B cell (primary cell): ENCODE data around the gene FBXO41. TPM values are rescaled to one million over a fixed set of nuclear protein-coding genes. Genes with fewer than 3 reads are reported as not detected.

ENCODE experiments used
- ATAC-seq: fragments of 200-7000 bp; cut with Tn5 transposase; one replicate; pipeline ENCODE4 v1.10.0; 2021; ENCODE audit warnings: low read depth, mild to moderate bottlenecking, moderate number of reproducible peaks, moderate library complexity
- CTCF ChIA-PET: fragments of 350-600 bp; sonication (Branson Sonifier 250); formaldehyde crosslinking; loops from one replicate; lab custom pipeline; 2021; ENCODE audit warnings: antibody characterized with exemption, inconsistent platforms; lab: Charles Lee
- POLR2A ChIA-PET: fragments of 350-600 bp; sonication (Branson Sonifier 250); formaldehyde crosslinking; loops from one replicate; lab custom pipeline; 2021; ENCODE audit warnings: antibody characterized with exemption; lab: Charles Lee
- DNase-seq: peaks from one replicate; pipeline ENCODE4 v3.0.0; 2013
- H2AFZ ChIP-seq: 2 replicates; pipeline ENCODE4 v1.6.1; 2012; ENCODE audit warnings: mild to moderate bottlenecking, low read depth, low read length; ENCODE audit not compliant: insufficient read depth, poor library complexity, severe bottlenecking
- H3K27ac ChIP-seq, 2 donors: 1 replicate in 1 of 2; 2 replicates in 1 of 2; pipeline ENCODE4 v1.5.1; 2012 to 2013; ENCODE audit warnings: low read length in 2 of 2, mild to moderate bottlenecking in 2 of 2, moderate library complexity in 1 of 2
- H3K27me3 ChIP-seq, 4 experiments: fragments of 200-600 bp in 1 of 4; sonication (generic) in 1 of 4; replicated peaks in 1 of 4; 1 replicate in 2 of 4; 2 replicates in 2 of 4; pipeline versions ENCODE4 v1.6.1 to v1.7.0; 2013 to 2016; ENCODE audit warnings: low read length in 3 of 4, mild to moderate bottlenecking in 2 of 4, mixed read lengths in 1 of 4, moderate library complexity in 1 of 4; ENCODE audit not compliant: insufficient read depth in 4 of 4, control insufficient read depth in 3 of 4; ENCODE audit errors: control extremely low read depth in 1 of 4
- H3K36me3 ChIP-seq, 2 experiments: replicated peaks in 1 of 2; 1 replicate in 1 of 2; 2 replicates in 1 of 2; pipeline versions ENCODE4 v1.6.1 to v1.7.1; 2013; ENCODE audit warnings: low read length in 1 of 2; ENCODE audit not compliant: insufficient read depth in 2 of 2, control insufficient read depth in 1 of 2; ENCODE audit errors: control extremely low read depth in 1 of 2, extremely low read depth in 1 of 2
- H3K4me1 ChIP-seq, 2 donors: fragments of 200-600 bp in 1 of 2; sonication (generic) in 1 of 2; 1 replicate in 1 of 2; 2 replicates in 1 of 2; pipeline versions ENCODE4 v1.5.1 to v1.6.1; 2013 to 2017; ENCODE audit warnings: low read length in 2 of 2; ENCODE audit not compliant: control insufficient read depth in 2 of 2, insufficient read depth in 2 of 2
- H3K4me2 ChIP-seq: replicated peaks from 2 replicates; pipeline ENCODE3; 2012; ENCODE audit warnings: mild to moderate bottlenecking, low read depth, low read length; ENCODE audit not compliant: poor library complexity, severe bottlenecking
- H3K4me3 ChIP-seq, 5 experiments: fragments of 200-600 bp in 1 of 5; sonication (generic) in 1 of 5; 1 replicate in 3 of 5; 2 replicates in 2 of 5; pipeline versions ENCODE4 v1.5.1 to v1.7.0; 2011 to 2016; ENCODE audit warnings: low read length in 4 of 5, mild to moderate bottlenecking in 4 of 5, low read depth in 2 of 5, control low read depth in 1 of 5, moderate library complexity in 1 of 5; ENCODE audit not compliant: insufficient read depth in 1 of 5; ENCODE audit errors: control extremely low read depth in 1 of 5, extremely low read depth in 1 of 5
- H3K79me2 ChIP-seq: fragments of 200-600 bp; sonication (generic); one replicate; pipeline ENCODE4 v1.6.0; 2016; ENCODE audit warnings: low read length; ENCODE audit not compliant: control insufficient read depth, insufficient read depth
- H3K9ac ChIP-seq: fragments of 200-600 bp; sonication (generic); 2 replicates; pipeline ENCODE4 v1.6.1; 2017; ENCODE audit warnings: mild to moderate bottlenecking, low read length, moderate library complexity
- H3K9me3 ChIP-seq, 3 donors: one replicate each; pipeline versions ENCODE4 v1.6.1 to v1.7.1; 2013; ENCODE audit warnings: low read length in 2 of 3; ENCODE audit not compliant: control insufficient read depth in 2 of 3, insufficient read depth in 1 of 3; ENCODE audit errors: control extremely low read depth in 1 of 3
- H4K20me1 ChIP-seq: 2 replicates; pipeline ENCODE4 v1.6.0; 2012; ENCODE audit warnings: mild to moderate bottlenecking, low read length; ENCODE audit not compliant: insufficient read depth, control insufficient read depth, poor library complexity, severe bottlenecking
- H3K27ac Mint-ChIP-seq: one replicate; pipeline ENCODE4 v1.8.0; 2021; ENCODE audit warnings: mixed read lengths
- H3K27me3 Mint-ChIP-seq: one replicate; pipeline ENCODE4 v1.8.0; 2021; ENCODE audit warnings: mixed read lengths
- H3K4me1 Mint-ChIP-seq: one replicate; pipeline ENCODE4 v1.8.0; 2021; ENCODE audit warnings: mixed read lengths
- H3K4me3 Mint-ChIP-seq: one replicate; pipeline ENCODE4 v1.8.0; 2021; ENCODE audit warnings: mixed read lengths
- H3K9me3 Mint-ChIP-seq: one replicate; pipeline ENCODE4 v1.8.0; 2022; ENCODE audit warnings: mixed read lengths; ENCODE audit not compliant: insufficient read depth
- CTCF ChIP-seq: fragments of 200-600 bp; IDR thresholded peaks from one replicate; pipeline ENCODE4 v1.8.0; 2022; ENCODE audit warnings: antibody characterized with exemption, mild to moderate bottlenecking
- EZH2 ChIP-seq: IDR thresholded peaks from 2 replicates; pipeline ENCODE4 v1.6.1; 2012; ENCODE audit warnings: borderline replicate concordance, low read depth, mild to moderate bottlenecking, moderate library complexity, low read length; ENCODE audit not compliant: insufficient read depth, poor library complexity, severe bottlenecking
- WGBS: methylation state at CpG from one replicate; pipeline ENCODE4 v1.1.5; 2013; ENCODE audit warnings: missing lambda C conversion rate; ENCODE audit not compliant: insufficient coverage; 5-methylcytosine and 5-hydroxymethylcytosine counted together
- intact Hi-C: fragments of 100-400 bp; cut with micrococcal nuclease; formaldehyde crosslinking; loops from one replicate; pipeline ENCODE4 v1.10.0; 2022
- polyA plus RNA-seq: library from polyadenylated mRNA; depleted of rRNA; stranded (reverse); fragments of >200 nt; gene quantifications from 2 replicates; pipeline ENCODE4 v1.2.3, GENCODE V29; 2012
- total RNA-seq, 2 donors: library from RNA; stranded (reverse); fragments of 120-200 nt in 1 of 2; gene quantifications; 1 replicate in 1 of 2; 2 replicates in 1 of 2; pipeline versions ENCODE4 v1.2.3 to v1.2.4, GENCODE V29; 2013 to 2022

FBXO41 gene
- total and polyA plus RNA-seq, 2 donors (not counting 1 experiment from before 2014, with no cell fraction given): 25.2 to 29.6 TPM

GRCh38 chr2:73233932-73234832, 50.1 kb downstream of the FBXO41 start, which contains the start of gene CCT7:
Gene CCT7, plus strand, starts transcription at chr2:73234308. Its CDS starts 71 bp downstream, at chr2:73234379.
- H3K4me1 Mint-ChIP-seq: peaks cover 40% of the 10 kb centered on the region
- POLR2A ChIA-PET: interaction anchor here (0.6 to 2.2 kb wide), 9 partner anchors 16 to 1221 kb away, joined by 3 to 20 read pairs (median 9); partner anchors contain the start of genes ALMS1, FBXO41, INO80B and SFXN5
- H2AFZ ChIP-seq: peak within 1 kb of the TSS; percentile 99
- H3K4me1 ChIP-seq: peaks cover 18 to 20% of the 10 kb centered on the region in 2 donors
- peak within 1 kb of the TSS; percentile 87 to 90 for H3K27ac ChIP-seq
- H3K4me3 Mint-ChIP-seq: peak within 1 kb of the TSS; percentile 99
- no peaks in the 10 kb centered on the region for H3K27me3 Mint-ChIP-seq
- H3K9me3 ChIP-seq: no peaks in the 10 kb centered on the region
- DNase-seq (peak; percentile 94), ATAC-seq (peak; percentile 64)
- peak within 1 kb of the TSS; percentile 99 for H3K4me2 ChIP-seq
- peak within 1 kb of the TSS; percentile 89 to 99 (median 94) for H3K4me3 ChIP-seq
- WGBS: under 1% methylated on average over 53 of the region's 69 CpGs
- H4K20me1 ChIP-seq: peaks cover 31% of the 10 kb centered on the region
- peaks cover 6 to 9% of the 10 kb centered on the region in 2 experiments for H3K36me3 ChIP-seq
- TF ChIP-seq CTCF: no peak
- TF ChIP-seq EZH2: no peak
- CTCF ChIA-PET: interaction anchor here (0.6 to 3.2 kb wide), 9 partner anchors 11 to 240 kb away, joined by 3 to 24 read pairs (median 4); partner anchors contain the start of gene FBXO41
- H3K79me2 ChIP-seq: peaks cover 42% of the 10 kb centered on the region
- intact Hi-C loops: loop anchor here (1.0 to 5.0 kb wide), 9 partner anchors 20 to 1723 kb away; partner anchors contain the start of genes ALMS1, AUP1, DQX1 and FBXO41
- H3K9ac ChIP-seq: peak within 1 kb of the TSS; percentile 75
- H3K27me3 ChIP-seq: no peaks in the 10 kb centered on the region
- H3K9me3 Mint-ChIP-seq: no peaks in the 10 kb centered on the region
- H3K27ac Mint-ChIP-seq: peak within 1 kb of the TSS; percentile 93
